ENCODE measurements around the gene TNFRSF18. TPM values are rescaled to one million over a fixed set of nuclear protein-coding genes. Genes with fewer than 3 reads are reported as not detected.

TNFRSF18 gene
- total and polyA plus RNA-seq, 2 donors (not counting 3 experiments of a cell fraction or from before 2014, with no cell fraction given): not detected

GRCh38 chr1:1217621-1218523, 11.5 kb upstream of the TNFRSF18 start:
- no peaks in the 10 kb centered on the region for H3K79me2 ChIP-seq (ENCODE audit: control insufficient read depth, insufficient read depth, low read length)
- no TSS peak for BruUV-seq (replicated peaks)
- FAIRE-seq (no peak), DNase-seq (ENCODE audit: low read depth, low spot score) (peak; percentile 44)
- dilution Hi-C loops (cut with MboI; ENCODE audit: extremely low pct_ligation_motif_present, low sequenced_read_pairs) (no loop called here), intact Hi-C loops (cut with micrococcal nuclease) (no loop called here)
- CTCF ChIA-PET: interaction anchor here (0.6 to 2.1 kb wide), 2 partner anchors 95 to 96 kb away, joined by 3 to 6 read pairs; no protein-coding TSS in a partner anchor
- no peak overlapping the region for H3K9ac ChIP-seq (replicated peaks; ENCODE audit: extremely low read depth, insufficient read depth, low read length)
- H3K9me3 ChIP-seq (replicated peaks; ENCODE audit: control insufficient read depth, insufficient read depth, low read length): no peaks in the 10 kb centered on the region
- no peak overlapping the region for H3K4me3 ChIP-seq (replicated peaks in 1 of 3; ENCODE audit: insufficient read depth in 1 of 3, low read depth in 1 of 3, low read length in 3 of 3)
- no peak for TF ChIP-seq GATA2 (IDR thresholded peaks at IDR 0.05; ENCODE audit: insufficient read depth, insufficient read length, low read depth, low read length)
- no peak for TF ChIP-seq CTCF (IDR thresholded peaks at IDR 0.05; ENCODE audit: extremely low read depth in 1 of 2, insufficient read depth in 1 of 2, low read depth in 1 of 2, low read length in 2 of 2)
- no peak for TF ChIP-seq POLR2A (IDR thresholded peaks at IDR 0.05; ENCODE audit: low read depth, low read length)
- no peak for TF ChIP-seq EZH2 (IDR thresholded peaks at IDR 0.05; ENCODE audit: borderline replicate concordance, low read depth, low read length, severe bottlenecking)
- no peak for TF ChIP-seq MAX (IDR thresholded peaks at IDR 0.05; ENCODE audit: insufficient read depth, insufficient read length)
- TF ChIP-seq POLR2AphosphoS5 (IDR thresholded peaks at IDR 0.05; ENCODE audit: insufficient read depth, low read depth, low read length): no peak
- TF ChIP-seq MYC (IDR thresholded peaks at IDR 0.05; ENCODE audit: low read depth, low read length): no peak
- no peak for TF ChIP-seq JUN (IDR thresholded peaks at IDR 0.05; ENCODE audit: borderline replicate concordance, insufficient read depth, insufficient read length, low read depth)
- no peak for TF ChIP-seq FOS (IDR thresholded peaks at IDR 0.05; ENCODE audit: borderline replicate concordance, insufficient read depth, low read length)
- H3K4me1 ChIP-seq (ENCODE audit: control insufficient read depth, extremely low read depth, insufficient read depth, low read length): no peaks in the 10 kb centered on the region
- peaks cover 2 to 28% of the 10 kb centered on the region in 2 experiments for H3K36me3 ChIP-seq (ENCODE audit: control insufficient read depth in 2 of 2, extremely low read depth in 1 of 2, insufficient read depth in 2 of 2, low read length in 2 of 2)
- no peak overlapping the region for H3K4me2 ChIP-seq (ENCODE audit: insufficient read depth, low read length)
- POLR2A ChIA-PET: no interaction called here
- H2AFZ ChIP-seq (ENCODE audit: low read depth, low read length): no peak overlapping the region
- H3K27me3 ChIP-seq (ENCODE audit: control insufficient read depth in 2 of 2, insufficient read depth in 2 of 2, low read length in 2 of 2): no peaks in the 10 kb centered on the region
- no peak overlapping the region for H3K27ac ChIP-seq (ENCODE audit: insufficient read depth, low read depth, low read length)
- no peaks in the 10 kb centered on the region for H3K9me1 ChIP-seq (replicated peaks; ENCODE audit: control insufficient read depth, extremely low read depth, insufficient read depth, low read length)
- no peaks in the 10 kb centered on the region for H4K20me1 ChIP-seq (replicated peaks; ENCODE audit: control insufficient read depth, extremely low read depth, insufficient read depth, low read length)

Measured in endothelial cell of umbilical vein (primary cell).